Endothelial cell of umbilical vein (primary cell): ENCODE data around the gene RNF224. TPM values are rescaled to one million over a fixed set of nuclear protein-coding genes. Genes with fewer than 3 reads are reported as not detected.
A peak's percentile ranks its signal among the peaks of the same experiment; 100 is the strongest.

Experiments used
- BruUV-seq: library from RNA; stranded (reverse); fragments of 400-500 nt; replicated peaks from 2 replicates; lab custom pipeline; 2021; lab: Mats Ljungman, UMichigan
- CTCF ChIA-PET: fragments of 300-600, 350-600 bp; sonication (Branson Sonifier 250); formaldehyde crosslinking; loops from one replicate; lab custom pipeline; 2021; ENCODE audit warnings: antibody characterized with exemption, inconsistent platforms; lab: Charles Lee
- POLR2A ChIA-PET: fragments of 300-600, 350-600 bp; sonication (Branson Sonifier 250); formaldehyde crosslinking; loops from one replicate; lab custom pipeline; 2021; ENCODE audit warnings: antibody characterized with exemption, inconsistent platforms; lab: Charles Lee
- DNase-seq: peaks from one replicate; pipeline ENCODE4 v3.0.0-alpha.2; 2011; ENCODE audit warnings: low read depth, low spot score
- FAIRE-seq: peaks from 2 replicates; lab custom pipeline; 2011; peaks lifted over from hg19 to GRCh38; lab: Jason Lieb, UNC
- H2AFZ ChIP-seq: 2 replicates; pipeline ENCODE4 v1.6.0; 2012; ENCODE audit warnings: low read depth, low read length, control low read depth, inconsistent platforms
- H3K27ac ChIP-seq: 2 replicates; pipeline ENCODE4 v1.5.1; 2011; ENCODE audit warnings: low read depth, mild to moderate bottlenecking, control low read depth, low read length, moderate library complexity; ENCODE audit not compliant: insufficient read depth
- H3K27me3 ChIP-seq, 2 experiments: 2 replicates each; pipeline versions ENCODE4 v1.6.0 to v1.6.1; 2011; ENCODE audit warnings: low read length in 2 of 2, mixed read lengths in 1 of 2; ENCODE audit not compliant: control insufficient read depth in 2 of 2, insufficient read depth in 2 of 2
- H3K36me3 ChIP-seq, 2 experiments: 2 replicates in 1 of 2; 3 replicates in 1 of 2; pipeline ENCODE4 v1.5.1; 2011; ENCODE audit warnings: low read length in 2 of 2, mild to moderate bottlenecking in 1 of 2, moderate library complexity in 1 of 2; ENCODE audit not compliant: control insufficient read depth in 2 of 2, insufficient read depth in 2 of 2; ENCODE audit errors: extremely low read depth in 1 of 2
- H3K4me1 ChIP-seq: 3 replicates; pipeline ENCODE4 v1.5.1; 2011; ENCODE audit warnings: mild to moderate bottlenecking, low read length; ENCODE audit not compliant: control insufficient read depth, insufficient read depth; ENCODE audit errors: extremely low read depth
- H3K4me2 ChIP-seq: 2 replicates; pipeline ENCODE4 v1.6.1; 2011; ENCODE audit warnings: low read length, control low read depth, mixed read lengths; ENCODE audit not compliant: insufficient read depth
- H3K4me3 ChIP-seq, 3 experiments: fragments of 200-600 bp in 1 of 3; sonication (generic), shearing (Covaris generic) in 1 of 3; replicated peaks in 1 of 3; 2 replicates each; pipeline ENCODE4 v1.5.1; 2011 to 2016; ENCODE audit warnings: control low read depth in 3 of 3, low read length in 3 of 3, mild to moderate bottlenecking in 2 of 3, inconsistent platforms in 1 of 3, low read depth in 1 of 3, moderate library complexity in 1 of 3; ENCODE audit not compliant: insufficient read depth in 1 of 3
- H3K79me2 ChIP-seq: 2 replicates; pipeline ENCODE4 v1.6.0; 2012; ENCODE audit warnings: low read length, inconsistent platforms; ENCODE audit not compliant: control insufficient read depth, insufficient read depth
- H3K9ac ChIP-seq: replicated peaks from 2 replicates; pipeline ENCODE3; 2011; ENCODE audit warnings: low read length, control low read depth; ENCODE audit not compliant: insufficient read depth; ENCODE audit errors: extremely low read depth
- H3K9me1 ChIP-seq: replicated peaks from 3 replicates; pipeline ENCODE4 v1.6.0; 2011; ENCODE audit warnings: mild to moderate bottlenecking, low read length; ENCODE audit not compliant: control insufficient read depth, insufficient read depth; ENCODE audit errors: extremely low read depth
- H3K9me3 ChIP-seq: replicated peaks from 2 replicates; pipeline ENCODE4 v1.5.1; 2012; ENCODE audit warnings: low read length, inconsistent platforms; ENCODE audit not compliant: control insufficient read depth, insufficient read depth
- H4K20me1 ChIP-seq: replicated peaks from 2 replicates; pipeline ENCODE3; 2011; ENCODE audit warnings: mild to moderate bottlenecking, low read length; ENCODE audit not compliant: control insufficient read depth, insufficient read depth; ENCODE audit errors: extremely low read depth
- EZH2 ChIP-seq: IDR thresholded peaks from 2 replicates; pipeline ENCODE4 v1.6.1; 2012; ENCODE audit warnings: borderline replicate concordance, low read depth, mild to moderate bottlenecking, moderate library complexity, low read length, inconsistent platforms; ENCODE audit not compliant: severe bottlenecking
- GATA2 ChIP-seq: IDR thresholded peaks from 2 replicates; pipeline ENCODE4 v1.7.0; 2011; ENCODE audit warnings: low read depth, mild to moderate bottlenecking, moderate library complexity, mixed read lengths, low read length; ENCODE audit not compliant: insufficient read length, insufficient read depth
- JUN ChIP-seq: IDR thresholded peaks from 2 replicates; pipeline ENCODE4 v1.6.1; 2011; ENCODE audit warnings: borderline replicate concordance, low read depth; ENCODE audit not compliant: insufficient read length, insufficient read depth
- MAX ChIP-seq: IDR thresholded peaks from 2 replicates; pipeline ENCODE4 v1.6.1; 2011; ENCODE audit not compliant: insufficient read depth, insufficient read length
- MYC ChIP-seq: IDR thresholded peaks from one replicate; pipeline ENCODE4 v1.6.1; 2011; ENCODE audit warnings: mild to moderate bottlenecking, low read depth, low read length
- POLR2A ChIP-seq: IDR thresholded peaks from 2 replicates; pipeline ENCODE4 v1.6.1; 2012; ENCODE audit warnings: low read depth, mild to moderate bottlenecking, control low read depth, low read length
- POLR2AphosphoS5 ChIP-seq: IDR thresholded peaks from 2 replicates; pipeline ENCODE4 v1.6.1; 2012; ENCODE audit warnings: low read depth, mild to moderate bottlenecking, control low read depth, low read length, moderate library complexity; ENCODE audit not compliant: insufficient read depth
- dilution Hi-C: fragments of 300-500 bp; cut with MboI; formaldehyde crosslinking; loops from one replicate; pipeline ENCODE4 v1.15.0; 2019; ENCODE audit warnings: low sequenced_read_pairs; ENCODE audit not compliant: extremely low pct_ligation_motif_present
- intact Hi-C: fragments of 100-400 bp; cut with micrococcal nuclease; formaldehyde crosslinking; loops from one replicate; pipeline ENCODE4 v1.10.0; 2022
- polyA plus RNA-seq, 4 experiments: library from polyadenylated mRNA; depleted of rRNA in 3 of 4; stranded (reverse) in 3 of 4; unstranded in 1 of 4; fragments of >200 nt; gene quantifications; 2 replicates each; pipeline versions ENCODE4 v1.2.1 to v1.2.3, GENCODE V29; 2011 to 2012; ENCODE audit warnings: missing spikeins in 1 of 4
- total RNA-seq: library from RNA; stranded (reverse); gene quantifications from 2 replicates; pipeline ENCODE4 v1.2.3, GENCODE V29; 2021

The RNF224 gene
- total and polyA plus RNA-seq, 2 donors (not counting 3 experiments of a cell fraction or from before 2014, with no cell fraction given) = not detected

DNA sequence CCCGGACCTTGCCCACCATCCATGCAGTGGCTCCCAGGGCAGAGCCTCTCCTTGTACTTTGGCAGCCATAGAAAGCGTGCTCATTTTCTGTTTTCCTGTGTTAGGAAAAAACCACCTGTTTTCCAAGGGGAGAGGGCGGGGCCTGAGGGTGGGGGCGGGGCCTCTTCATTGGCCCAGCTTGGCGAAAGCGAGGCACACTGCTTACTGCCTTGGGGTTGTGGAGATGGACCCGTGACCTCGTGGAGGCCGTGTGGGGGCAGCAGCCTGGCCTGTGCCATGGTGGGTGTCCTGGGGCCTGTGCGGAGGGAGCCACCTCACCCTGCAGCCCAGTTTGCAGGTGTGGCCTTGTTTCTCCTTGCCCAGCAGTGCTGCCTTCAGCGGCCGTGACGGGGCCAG, 45.8 kb downstream of the RNF224 start:
- H3K4me3 ChIP-seq = no peak overlapping the region
- peaks cover 30% of the 10 kb centered on the region for H3K4me1 ChIP-seq
- H3K9ac ChIP-seq = no peak overlapping the region
- BruUV-seq = TSS peak; percentile 26
- no peak overlapping the region for H3K4me2 ChIP-seq
- TF ChIP-seq MAX = no peak
- no peak for TF ChIP-seq POLR2AphosphoS5
- no peak for TF ChIP-seq MYC
- no peak for TF ChIP-seq EZH2
- no peak overlapping the region for H3K27ac ChIP-seq
- DNase-seq (no peak), FAIRE-seq (no peak)
- dilution Hi-C loops (no loop called here), intact Hi-C loops (no loop called here)
- peaks cover 0 to 21% of the 10 kb centered on the region in 2 experiments for H3K36me3 ChIP-seq
- H2AFZ ChIP-seq = no peak overlapping the region
- H4K20me1 ChIP-seq = no peaks in the 10 kb centered on the region
- no peaks in the 10 kb centered on the region for H3K27me3 ChIP-seq
- H3K9me1 ChIP-seq = no peaks in the 10 kb centered on the region
- ChIA-PET POLR2A (no interaction called here), CTCF (interaction anchor here (0.5 kb wide), 1 partner anchor 12 kb away, joined by 3 read pairs; no protein-coding TSS in a partner anchor)
- H3K9me3 ChIP-seq = no peaks in the 10 kb centered on the region
- peaks cover 4% of the 10 kb centered on the region for H3K79me2 ChIP-seq

GRCh38 chr9:137273611-137274320, 46.5 kb downstream of the RNF224 start:
- TF ChIP-seq GATA2 (no peak), JUN (no peak), MYC (no peak), POLR2A (no peak)
- Histone ChIP-seq H3K27me3 (no peaks in the 10 kb centered on the region), H3K9me3 (no peaks in the 10 kb centered on the region), H4K20me1 (no peaks in the 10 kb centered on the region), H3K4me3 (no peak overlapping the region), H3K4me1 (peaks cover 26% of the 10 kb centered on the region), H3K36me3 (peaks cover 0 to 20% of the 10 kb centered on the region in 2 experiments), H3K27ac (no peak overlapping the region), H3K9me1 (no peaks in the 10 kb centered on the region), H3K9ac (no peak overlapping the region), H3K4me2 (no peak overlapping the region), H2AFZ (no peak overlapping the region), H3K79me2 (peaks cover 11% of the 10 kb centered on the region)
- no TSS peak for BruUV-seq
- FAIRE-seq (no peak), DNase-seq (no peak)
- CTCF ChIA-PET = no interaction called here
- intact Hi-C loops (no loop called here), dilution Hi-C loops (no loop called here)
- POLR2A ChIA-PET = no interaction called here
